GM23338 (cell line): ENCODE measurements around the gene NEMF. TPM values are rescaled to one million over a fixed set of nuclear protein-coding genes. Genes with fewer than 3 reads are reported as not detected.

Experiments used
- ATAC-seq: fragments of 200-7000 bp; cut with Tn5 transposase; 3 replicates; pipeline ENCODE4 v1.9.1; 2020
- DNase-seq: peaks from one replicate; pipeline ENCODE4 v3.0.0-alpha.2; 2015; ENCODE audit warnings: low spot score
- H2AFZ ChIP-seq: fragments of 200-600 bp; sonication (generic); 2 replicates; pipeline ENCODE4 v1.8.0; 2016; ENCODE audit warnings: antibody characterized with exemption, mild to moderate bottlenecking, moderate library complexity
- H3F3A ChIP-seq: fragments of 200-600 bp; sonication (generic); replicated peaks from 2 replicates; pipeline ENCODE4 v1.8.0; 2017; ENCODE audit warnings: antibody characterized with exemption, mixed run types, low read depth
- H3K27ac ChIP-seq: fragments of 200-600 bp; sonication (generic); 2 replicates; pipeline ENCODE4 v1.6.1; 2016; ENCODE audit warnings: low read depth
- H3K27me3 ChIP-seq: fragments of 200-600 bp; sonication (generic); 2 replicates; pipeline ENCODE4 v1.8.0; 2016; ENCODE audit warnings: mild to moderate bottlenecking, mixed run types, moderate library complexity; ENCODE audit not compliant: insufficient read depth
- H3K36me3 ChIP-seq: fragments of 200-600 bp; sonication (generic); 2 replicates; pipeline ENCODE4 v1.8.0; 2016; ENCODE audit warnings: mild to moderate bottlenecking; ENCODE audit not compliant: insufficient read depth
- H3K4me1 ChIP-seq: fragments of 200-600 bp; sonication (generic); 2 replicates; pipeline ENCODE4 v1.8.0; 2016; ENCODE audit warnings: mild to moderate bottlenecking, moderate library complexity; ENCODE audit not compliant: insufficient read depth
- H3K4me2 ChIP-seq: fragments of 200-600 bp; sonication (generic); 2 replicates; pipeline ENCODE4 v1.7.1; 2017; ENCODE audit warnings: mixed run types
- H3K4me3 ChIP-seq: fragments of 200-600 bp; sonication (generic); 2 replicates; pipeline ENCODE4 v1.6.1; 2016; ENCODE audit warnings: mixed run types
- H3K79me2 ChIP-seq: fragments of 200-600 bp; sonication (generic); replicated peaks from 2 replicates; pipeline ENCODE4 v1.8.0; 2017; ENCODE audit warnings: mild to moderate bottlenecking; ENCODE audit not compliant: insufficient read depth
- H3K9me2 ChIP-seq: fragments of 200-600 bp; sonication (generic); 2 replicates; pipeline ENCODE4 v1.8.0; 2017; ENCODE audit not compliant: insufficient read depth
- H4K20me1 ChIP-seq: fragments of 200-600 bp; sonication (generic); replicated peaks from 2 replicates; pipeline ENCODE4 v1.8.0; 2017; ENCODE audit warnings: mild to moderate bottlenecking; ENCODE audit not compliant: insufficient read depth
- H3K27ac Mint-ChIP-seq: 2 replicates; pipeline ENCODE4 v1.8.0; 2020; ENCODE audit warnings: inconsistent platforms, mild to moderate bottlenecking, moderate library complexity, mixed read lengths
- H3K27me3 Mint-ChIP-seq: 3 replicates; pipeline ENCODE4 v1.8.0; 2022; ENCODE audit warnings: low read depth, mild to moderate bottlenecking, moderate library complexity, mixed read lengths, inconsistent platforms; ENCODE audit not compliant: insufficient read depth, poor library complexity
- H3K36me3 Mint-ChIP-seq: 3 replicates; pipeline ENCODE4 v1.8.0; 2021; ENCODE audit warnings: low read depth, mild to moderate bottlenecking, inconsistent platforms, moderate library complexity, mixed read lengths
- H3K4me1 Mint-ChIP-seq: 3 replicates; pipeline ENCODE4 v1.8.0; 2020; ENCODE audit warnings: mild to moderate bottlenecking, inconsistent platforms, mixed read lengths
- H3K4me3 Mint-ChIP-seq: 3 replicates; pipeline ENCODE4 v1.8.0; 2021; ENCODE audit warnings: moderate library complexity, mild to moderate bottlenecking, inconsistent platforms, mixed read lengths
- H3K9me3 Mint-ChIP-seq: 3 replicates; pipeline ENCODE4 v1.8.0; 2020; ENCODE audit warnings: moderate library complexity, mild to moderate bottlenecking, inconsistent platforms, mixed read lengths
- EZH2 ChIP-seq: fragments of 200-600 bp; sonication (generic); IDR thresholded peaks from one replicate; pipeline ENCODE4 v1.8.0; 2017; ENCODE audit warnings: antibody characterized with exemption, mild to moderate bottlenecking, low read depth; ENCODE audit not compliant: unreplicated experiment
- EZH2phosphoT487 ChIP-seq: fragments of 200-600 bp; sonication (generic); IDR thresholded peaks from one replicate; pipeline ENCODE4 v1.8.1; 2018; ENCODE audit warnings: antibody characterized with exemption; ENCODE audit not compliant: unreplicated experiment
- POLR2AphosphoS5 ChIP-seq: IDR thresholded peaks from 2 replicates; pipeline ENCODE4 v1.6.1; 2016; ENCODE audit warnings: antibody characterized with exemption, low read depth
- STAT1 ChIP-seq: IDR thresholded peaks from one replicate; pipeline ENCODE4 v1.6.1; 2016; ENCODE audit warnings: antibody characterized with exemption; ENCODE audit not compliant: unreplicated experiment
- ZNF114 ChIP-seq: fragments of 250-450 bp; sonication (Bioruptor Pico); IDR thresholded peaks from 2 replicates; pipeline ENCODE4 v1.5.0; 2020; ENCODE audit warnings: mild to moderate bottlenecking, moderate library complexity
- ZNF331 ChIP-seq: fragments of 250-450 bp; sonication (Bioruptor Pico); IDR thresholded peaks from 2 replicates; pipeline ENCODE4 v1.5.0; 2020; ENCODE audit warnings: low read depth, mild to moderate bottlenecking, moderate library complexity
- polyA plus RNA-seq: library from polyadenylated mRNA; unstranded; fragments of >200 nt; fragmentation: Nextera tagmentation; extraction: Ambion mirVana; gene quantifications from 2 replicates; pipeline ENCODE4 v1.2.1, GENCODE V29; 2016
- total RNA-seq: library from RNA; depleted of rRNA; stranded (reverse); fragments of >200 nt; shearing (Covaris generic); gene quantifications from 2 replicates; pipeline ENCODE4 v1.2.3, GENCODE V29; 2014
- TF ChIP-seq, protein P1 (sequence below): IDR thresholded peaks from one replicate; pipeline ENCODE4 v1.6.1; 2018; ENCODE audit warnings: antibody characterized with exemption; ENCODE audit not compliant: unreplicated experiment
- TF ChIP-seq, protein P2 (sequence below): IDR thresholded peaks from 2 replicates; pipeline ENCODE4 v1.6.1; 2016; ENCODE audit warnings: antibody characterized with exemption

Gene NEMF
- total and polyA plus RNA-seq, 2 experiments from 2014 or later = 58.4 to 88.1 TPM

DNA sequence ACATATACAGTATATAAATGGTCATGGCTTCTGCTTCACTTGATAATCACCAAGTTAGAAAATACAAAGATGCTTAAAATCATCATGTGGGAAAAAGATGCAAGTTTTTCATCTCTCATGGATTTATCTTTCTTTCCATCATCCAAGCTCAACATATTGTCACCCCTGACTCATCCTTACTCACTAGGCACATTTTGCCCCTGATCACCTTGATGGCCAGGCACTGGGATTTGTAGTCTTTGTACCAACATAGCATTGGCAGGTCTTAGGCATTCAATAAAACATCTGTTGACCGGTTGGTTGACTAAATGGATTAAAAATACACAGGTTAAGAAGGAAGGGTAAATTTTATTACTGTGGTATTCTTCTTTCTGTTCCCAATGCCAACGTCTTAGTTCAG lies 56.6 kb downstream of the NEMF start:
- Mint-ChIP-seq H3K27ac (no peak overlapping the region), H3K4me3 (no peak overlapping the region), H3K36me3 (peaks cover 74% of the 10 kb centered on the region), H3K4me1 (no peaks in the 10 kb centered on the region), H3K9me3 (no peaks in the 10 kb centered on the region), H3K27me3 (no peaks in the 10 kb centered on the region)
- Histone ChIP-seq H2AFZ (no peak overlapping the region), H3K27ac (no peak overlapping the region), H3F3A (no peaks in the 10 kb centered on the region), H3K9me2 (no peaks in the 10 kb centered on the region), H3K27me3 (no peaks in the 10 kb centered on the region), H3K4me1 (no peaks in the 10 kb centered on the region), H3K4me2 (no peak overlapping the region), H3K4me3 (no peak overlapping the region), H4K20me1 (no peaks in the 10 kb centered on the region; the same call in none of the 2 replicates), H3K79me2 (no peaks in the 10 kb centered on the region), H3K36me3 (peaks cover 59% of the 10 kb centered on the region)
- no peak for ATAC-seq
- no peak for DNase-seq
- TF ChIP-seq, protein P1, sequence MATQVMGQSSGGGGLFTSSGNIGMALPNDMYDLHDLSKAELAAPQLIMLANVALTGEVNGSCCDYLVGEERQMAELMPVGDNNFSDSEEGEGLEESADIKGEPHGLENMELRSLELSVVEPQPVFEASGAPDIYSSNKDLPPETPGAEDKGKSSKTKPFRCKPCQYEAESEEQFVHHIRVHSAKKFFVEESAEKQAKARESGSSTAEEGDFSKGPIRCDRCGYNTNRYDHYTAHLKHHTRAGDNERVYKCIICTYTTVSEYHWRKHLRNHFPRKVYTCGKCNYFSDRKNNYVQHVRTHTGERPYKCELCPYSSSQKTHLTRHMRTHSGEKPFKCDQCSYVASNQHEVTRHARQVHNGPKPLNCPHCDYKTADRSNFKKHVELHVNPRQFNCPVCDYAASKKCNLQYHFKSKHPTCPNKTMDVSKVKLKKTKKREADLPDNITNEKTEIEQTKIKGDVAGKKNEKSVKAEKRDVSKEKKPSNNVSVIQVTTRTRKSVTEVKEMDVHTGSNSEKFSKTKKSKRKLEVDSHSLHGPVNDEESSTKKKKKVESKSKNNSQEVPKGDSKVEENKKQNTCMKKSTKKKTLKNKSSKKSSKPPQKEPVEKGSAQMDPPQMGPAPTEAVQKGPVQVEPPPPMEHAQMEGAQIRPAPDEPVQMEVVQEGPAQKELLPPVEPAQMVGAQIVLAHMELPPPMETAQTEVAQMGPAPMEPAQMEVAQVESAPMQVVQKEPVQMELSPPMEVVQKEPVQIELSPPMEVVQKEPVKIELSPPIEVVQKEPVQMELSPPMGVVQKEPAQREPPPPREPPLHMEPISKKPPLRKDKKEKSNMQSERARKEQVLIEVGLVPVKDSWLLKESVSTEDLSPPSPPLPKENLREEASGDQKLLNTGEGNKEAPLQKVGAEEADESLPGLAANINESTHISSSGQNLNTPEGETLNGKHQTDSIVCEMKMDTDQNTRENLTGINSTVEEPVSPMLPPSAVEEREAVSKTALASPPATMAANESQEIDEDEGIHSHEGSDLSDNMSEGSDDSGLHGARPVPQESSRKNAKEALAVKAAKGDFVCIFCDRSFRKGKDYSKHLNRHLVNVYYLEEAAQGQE = no peak
- TF ChIP-seq STAT1 = no peak
- TF ChIP-seq POLR2AphosphoS5 = no peak
- no peak for TF ChIP-seq ZNF331 (CRISPR knock-in tag)
- no peak for TF ChIP-seq EZH2

DNA sequence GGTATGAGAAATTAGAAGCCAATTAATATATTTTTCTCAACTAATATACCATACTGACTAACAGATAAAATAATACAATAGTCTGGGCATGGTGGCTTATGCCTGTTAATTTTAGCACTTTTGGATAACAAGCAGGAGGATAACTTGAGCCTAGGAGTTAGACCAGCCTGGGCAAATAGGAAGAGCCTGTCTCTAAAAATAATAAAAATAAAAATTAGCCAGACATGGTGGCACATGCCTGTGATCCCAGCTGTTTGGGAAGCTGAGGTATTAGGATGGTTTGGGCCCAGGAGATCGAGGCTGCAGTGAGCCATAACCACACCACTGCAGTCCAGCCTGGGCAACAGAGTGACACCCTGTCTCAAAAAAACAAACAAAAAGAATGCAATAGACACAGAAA lies 60.0 kb downstream of the NEMF start:
- Mint-ChIP-seq H3K36me3 (peaks cover 78% of the 10 kb centered on the region), H3K27me3 (no peaks in the 10 kb centered on the region), H3K9me3 (no peaks in the 10 kb centered on the region), H3K27ac (no peak overlapping the region), H3K4me1 (no peaks in the 10 kb centered on the region), H3K4me3 (no peak overlapping the region)
- peak overlapping the region; percentile 35; the same call in 1 of the 2 replicates for H3K27ac ChIP-seq
- H3K36me3 ChIP-seq = peaks cover 47% of the 10 kb centered on the region
- no peaks in the 10 kb centered on the region for H3K27me3 ChIP-seq
- H2AFZ ChIP-seq = no peak overlapping the region
- H3K9me2 ChIP-seq = no peaks in the 10 kb centered on the region
- H3F3A ChIP-seq = no peaks in the 10 kb centered on the region
- H3K4me1 ChIP-seq = no peaks in the 10 kb centered on the region
- TF ChIP-seq STAT1 = no peak
- TF ChIP-seq EZH2phosphoT487 = no peak
- no peak for TF ChIP-seq ZNF114 (CRISPR knock-in tag)
- TF ChIP-seq, protein P2, sequence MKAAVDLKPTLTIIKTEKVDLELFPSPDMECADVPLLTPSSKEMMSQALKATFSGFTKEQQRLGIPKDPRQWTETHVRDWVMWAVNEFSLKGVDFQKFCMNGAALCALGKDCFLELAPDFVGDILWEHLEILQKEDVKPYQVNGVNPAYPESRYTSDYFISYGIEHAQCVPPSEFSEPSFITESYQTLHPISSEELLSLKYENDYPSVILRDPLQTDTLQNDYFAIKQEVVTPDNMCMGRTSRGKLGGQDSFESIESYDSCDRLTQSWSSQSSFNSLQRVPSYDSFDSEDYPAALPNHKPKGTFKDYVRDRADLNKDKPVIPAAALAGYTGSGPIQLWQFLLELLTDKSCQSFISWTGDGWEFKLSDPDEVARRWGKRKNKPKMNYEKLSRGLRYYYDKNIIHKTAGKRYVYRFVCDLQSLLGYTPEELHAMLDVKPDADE = no peak
- no peaks in the 10 kb centered on the region for H3K79me2 ChIP-seq
- no peak for ATAC-seq
- DNase-seq = no peak
- H3K4me3 ChIP-seq = no peak overlapping the region
- H3K4me2 ChIP-seq = no peak overlapping the region
- H4K20me1 ChIP-seq = no peaks in the 10 kb centered on the region; the same call in none of the 2 replicates
